LNCaP clone FGC (cell line): ENCODE measurements around the gene SGTB.

Source experiments
- DNase-seq: peaks from one replicate; pipeline ENCODE4 v3.0.0-alpha.2; 2011; ENCODE audit warnings: low read depth
- H3K4me3 ChIP-seq: 2 replicates; pipeline ENCODE4 v1.5.1; 2011; ENCODE audit warnings: mild to moderate bottlenecking, low read depth, low read length, control low read depth
- TF ChIP-seq, protein P1 (sequence below): IDR thresholded peaks from 2 replicates; pipeline ENCODE4 v1.5.1; 2012; ENCODE audit warnings: mild to moderate bottlenecking; ENCODE audit not compliant: control insufficient read depth, insufficient read depth; ENCODE audit errors: extremely low read depth

Gene SGTB

GRCh38 chr5:65749956-65750355 lies 28.0 kb upstream of the SGTB start:
- TF ChIP-seq, protein P1, sequence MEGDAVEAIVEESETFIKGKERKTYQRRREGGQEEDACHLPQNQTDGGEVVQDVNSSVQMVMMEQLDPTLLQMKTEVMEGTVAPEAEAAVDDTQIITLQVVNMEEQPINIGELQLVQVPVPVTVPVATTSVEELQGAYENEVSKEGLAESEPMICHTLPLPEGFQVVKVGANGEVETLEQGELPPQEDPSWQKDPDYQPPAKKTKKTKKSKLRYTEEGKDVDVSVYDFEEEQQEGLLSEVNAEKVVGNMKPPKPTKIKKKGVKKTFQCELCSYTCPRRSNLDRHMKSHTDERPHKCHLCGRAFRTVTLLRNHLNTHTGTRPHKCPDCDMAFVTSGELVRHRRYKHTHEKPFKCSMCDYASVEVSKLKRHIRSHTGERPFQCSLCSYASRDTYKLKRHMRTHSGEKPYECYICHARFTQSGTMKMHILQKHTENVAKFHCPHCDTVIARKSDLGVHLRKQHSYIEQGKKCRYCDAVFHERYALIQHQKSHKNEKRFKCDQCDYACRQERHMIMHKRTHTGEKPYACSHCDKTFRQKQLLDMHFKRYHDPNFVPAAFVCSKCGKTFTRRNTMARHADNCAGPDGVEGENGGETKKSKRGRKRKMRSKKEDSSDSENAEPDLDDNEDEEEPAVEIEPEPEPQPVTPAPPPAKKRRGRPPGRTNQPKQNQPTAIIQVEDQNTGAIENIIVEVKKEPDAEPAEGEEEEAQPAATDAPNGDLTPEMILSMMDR: no peak

GRCh38 chr5:65749221-65749844 lies 27.4 kb upstream of the SGTB start:
- H3K4me3 ChIP-seq: no peak overlapping the region
- no peak for DNase-seq
- TF ChIP-seq, protein P1: no peak

More at GRCh38 chr5:65749956-65750355, 28.0 kb upstream of the SGTB start:
- no peak for DNase-seq
- no peak overlapping the region for H3K4me3 ChIP-seq

DNA sequence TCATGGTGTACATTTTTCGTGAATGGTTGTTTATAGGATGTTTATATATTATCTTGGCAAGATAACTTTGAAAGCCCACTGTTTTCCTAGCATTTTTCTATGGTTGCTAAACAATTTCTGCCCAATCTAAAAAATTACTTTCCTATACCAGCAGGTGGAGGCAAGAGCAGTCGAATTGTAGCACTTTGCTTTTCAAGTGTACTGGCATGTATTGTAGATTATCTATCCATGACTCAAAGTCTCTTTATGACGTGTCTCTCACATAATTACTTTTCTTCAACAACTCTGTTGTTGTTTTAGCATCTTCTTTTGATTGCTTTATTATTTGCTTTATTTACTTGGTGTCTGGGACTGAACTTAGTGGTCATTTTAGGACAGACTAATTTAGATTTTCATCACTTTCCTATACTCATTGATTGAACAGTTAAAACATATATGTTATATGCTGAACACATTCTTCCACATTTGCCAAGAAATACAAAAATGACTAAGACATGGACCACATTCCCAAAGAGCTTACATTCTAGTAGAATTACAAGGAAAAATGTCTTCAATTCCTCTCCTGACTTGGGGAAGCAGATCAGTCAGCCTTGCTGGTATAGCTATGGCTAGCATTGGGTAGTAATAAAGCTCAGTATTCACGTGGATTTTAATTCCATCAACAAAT lies 20.8 kb upstream of the SGTB start:
- peak; percentile 33 for DNase-seq
- no peak overlapping the region for H3K4me3 ChIP-seq
- TF ChIP-seq, protein P1: peak; percentile 61

DNA sequence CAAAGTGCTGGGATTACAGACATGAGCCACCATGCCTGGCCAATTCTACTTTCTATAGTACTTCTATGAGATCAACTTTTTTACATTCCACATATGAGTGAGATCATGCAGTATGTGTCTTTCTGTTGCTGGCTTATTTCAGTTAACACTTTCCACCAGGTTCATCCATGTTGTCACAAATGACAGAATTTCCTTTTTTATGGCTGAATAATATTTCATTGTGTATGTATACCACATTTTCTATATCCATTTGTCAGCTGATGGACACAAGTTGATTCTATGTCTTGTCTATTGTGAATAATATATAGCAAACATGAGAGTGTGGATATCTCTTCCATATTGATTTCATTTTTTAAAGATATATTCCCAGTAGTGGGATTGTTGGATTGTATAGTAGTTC lies 17.3 kb upstream of the SGTB start:
- no peak for DNase-seq
- TF ChIP-seq, protein P1: no peak
- H3K4me3 ChIP-seq: no peak overlapping the region

- TF ChIP-seq, protein P1: no peak
- no peak for DNase-seq
- no peak overlapping the region for H3K4me3 ChIP-seq
Measured at GRCh38 chr5:65738305-65738704, 16.4 kb upstream of the SGTB start.

DNA sequence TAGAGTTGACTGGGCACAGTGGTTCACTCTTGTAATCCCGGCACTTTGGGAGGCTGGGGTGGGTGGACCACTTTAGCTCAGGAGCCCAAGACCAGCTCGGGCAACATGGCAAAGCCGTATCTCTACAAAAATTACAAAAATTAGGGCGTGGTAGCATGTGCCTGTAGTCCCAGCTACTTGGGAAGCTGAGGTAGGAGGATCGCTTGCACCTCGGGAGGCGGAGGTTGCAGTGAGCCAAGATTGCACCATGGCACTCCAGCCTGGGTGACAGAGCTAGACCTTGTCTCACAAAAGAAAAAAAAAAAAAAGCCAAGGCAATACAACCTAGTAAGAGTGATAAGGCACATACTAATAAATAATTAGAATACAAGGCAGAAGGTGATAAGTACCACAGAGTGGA lies 15.9 kb upstream of the SGTB start:
- no peak for DNase-seq
- TF ChIP-seq, protein P1: no peak
- H3K4me3 ChIP-seq: no peak overlapping the region
